Keratinocyte (primary cell): ENCODE data around the gene EXD3.

Experiments used
- EZH2 ChIP-seq: IDR thresholded peaks from one replicate; pipeline ENCODE4 v1.6.1; 2012; ENCODE audit warnings: inconsistent platforms, mild to moderate bottlenecking, low read length, moderate library complexity
- TF ChIP-seq, protein P1 (sequence below), 3 experiments: IDR thresholded peaks in 1 of 3; conservative IDR thresholded peaks in 1 of 3; optimal IDR thresholded peaks in 1 of 3; 2 replicates in 2 of 3; 3 replicates in 1 of 3; pipeline versions ENCODE3 to v1.5.1; 2011; ENCODE audit warnings: low read length in 3 of 3, mild to moderate bottlenecking in 3 of 3, moderate library complexity in 2 of 3, control low read depth in 1 of 3, inconsistent platforms in 1 of 3; ENCODE audit not compliant: insufficient read depth in 2 of 3; ENCODE audit errors: extremely low read depth in 1 of 3

DNA sequence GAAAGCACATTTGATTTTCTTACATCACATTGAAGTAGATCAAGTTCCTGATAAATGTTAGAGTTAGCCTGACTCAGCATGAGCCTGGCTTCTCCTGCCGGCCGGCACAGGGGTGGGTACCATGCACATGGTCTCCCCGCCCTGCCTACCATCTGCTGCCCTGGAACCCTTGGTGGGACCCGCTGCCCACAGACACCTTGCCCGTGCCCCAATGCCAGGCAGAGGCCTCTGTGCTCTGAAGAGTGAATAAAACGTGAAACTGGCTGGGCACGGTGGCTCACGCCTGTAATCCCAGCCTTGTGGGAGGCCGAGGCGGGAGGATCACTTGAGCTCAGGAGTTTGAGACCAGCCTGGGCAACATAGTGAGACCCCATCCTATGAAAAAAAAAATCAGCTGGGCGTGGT is 17.3 kb downstream of the EXD3 start:
- TF ChIP-seq, protein P1, sequence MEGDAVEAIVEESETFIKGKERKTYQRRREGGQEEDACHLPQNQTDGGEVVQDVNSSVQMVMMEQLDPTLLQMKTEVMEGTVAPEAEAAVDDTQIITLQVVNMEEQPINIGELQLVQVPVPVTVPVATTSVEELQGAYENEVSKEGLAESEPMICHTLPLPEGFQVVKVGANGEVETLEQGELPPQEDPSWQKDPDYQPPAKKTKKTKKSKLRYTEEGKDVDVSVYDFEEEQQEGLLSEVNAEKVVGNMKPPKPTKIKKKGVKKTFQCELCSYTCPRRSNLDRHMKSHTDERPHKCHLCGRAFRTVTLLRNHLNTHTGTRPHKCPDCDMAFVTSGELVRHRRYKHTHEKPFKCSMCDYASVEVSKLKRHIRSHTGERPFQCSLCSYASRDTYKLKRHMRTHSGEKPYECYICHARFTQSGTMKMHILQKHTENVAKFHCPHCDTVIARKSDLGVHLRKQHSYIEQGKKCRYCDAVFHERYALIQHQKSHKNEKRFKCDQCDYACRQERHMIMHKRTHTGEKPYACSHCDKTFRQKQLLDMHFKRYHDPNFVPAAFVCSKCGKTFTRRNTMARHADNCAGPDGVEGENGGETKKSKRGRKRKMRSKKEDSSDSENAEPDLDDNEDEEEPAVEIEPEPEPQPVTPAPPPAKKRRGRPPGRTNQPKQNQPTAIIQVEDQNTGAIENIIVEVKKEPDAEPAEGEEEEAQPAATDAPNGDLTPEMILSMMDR (optimal IDR thresholded peaks at IDR 0.05 in 1 of 3, IDR thresholded peaks at IDR 0.05 in 1 of 3, conservative IDR thresholded peaks at IDR 0.05 in 1 of 3; ENCODE audit: extremely low read depth in 1 of 3, insufficient read depth in 2 of 3, low read length in 3 of 3), result no peak
- TF ChIP-seq EZH2, result no peak
